HG02623 (cell line): ENCODE measurements around the gene DAB1.

ENCODE experiments used
- ATAC-seq: cut with Tn5 transposase; IDR thresholded peaks from one replicate; pipeline ENCODE4 v1.9.1; 2021; ENCODE audit warnings: moderate library complexity; ENCODE audit not compliant: unreplicated experiment

Gene DAB1

GRCh38 chr1:57131701-57132394, 292.0 kb downstream of the DAB1 start:
- no peak for ATAC-seq

DNA sequence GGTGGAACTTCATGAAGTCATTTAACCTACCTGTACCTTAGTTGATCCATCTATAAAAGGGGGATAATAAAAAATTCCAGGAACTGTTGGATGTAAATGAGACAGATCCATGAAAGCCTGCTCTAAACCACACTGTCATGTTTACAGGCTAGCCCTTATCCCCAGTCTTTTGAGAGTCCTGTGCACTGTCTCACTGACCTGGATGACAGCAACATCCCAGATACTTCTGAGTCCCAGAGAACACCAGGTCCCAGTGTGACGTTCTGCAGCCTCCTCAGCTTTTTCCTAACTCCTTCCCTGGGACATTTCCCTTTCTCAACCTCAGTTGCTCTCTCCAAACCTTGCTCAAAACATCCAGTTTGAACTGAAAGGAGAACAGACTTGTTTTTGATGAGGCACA, 292.6 kb downstream of the DAB1 start:
- no peak for ATAC-seq

DNA sequence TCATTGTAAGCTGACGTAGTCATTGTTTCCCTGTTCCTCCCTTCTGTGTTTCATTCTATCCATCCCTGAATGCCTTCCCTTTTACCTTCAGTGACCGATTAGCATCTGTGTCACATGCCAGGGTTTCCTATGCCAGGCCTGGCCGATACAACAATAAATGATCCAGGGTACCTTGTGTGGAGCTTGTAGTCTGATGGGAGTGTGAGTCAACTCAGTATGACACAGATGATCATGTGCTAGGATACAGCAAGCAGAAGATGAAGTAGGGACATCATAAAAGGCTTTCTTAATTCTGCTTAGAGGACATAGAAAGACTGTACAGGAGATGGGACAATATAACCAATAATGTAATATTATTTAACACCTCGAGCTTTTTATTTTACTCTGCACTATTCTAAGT, 294.0 kb downstream of the DAB1 start:
- no peak for ATAC-seq

GRCh38 chr1:57127976-57128375, 295.9 kb downstream of the DAB1 start:
- ATAC-seq: no peak

DNA sequence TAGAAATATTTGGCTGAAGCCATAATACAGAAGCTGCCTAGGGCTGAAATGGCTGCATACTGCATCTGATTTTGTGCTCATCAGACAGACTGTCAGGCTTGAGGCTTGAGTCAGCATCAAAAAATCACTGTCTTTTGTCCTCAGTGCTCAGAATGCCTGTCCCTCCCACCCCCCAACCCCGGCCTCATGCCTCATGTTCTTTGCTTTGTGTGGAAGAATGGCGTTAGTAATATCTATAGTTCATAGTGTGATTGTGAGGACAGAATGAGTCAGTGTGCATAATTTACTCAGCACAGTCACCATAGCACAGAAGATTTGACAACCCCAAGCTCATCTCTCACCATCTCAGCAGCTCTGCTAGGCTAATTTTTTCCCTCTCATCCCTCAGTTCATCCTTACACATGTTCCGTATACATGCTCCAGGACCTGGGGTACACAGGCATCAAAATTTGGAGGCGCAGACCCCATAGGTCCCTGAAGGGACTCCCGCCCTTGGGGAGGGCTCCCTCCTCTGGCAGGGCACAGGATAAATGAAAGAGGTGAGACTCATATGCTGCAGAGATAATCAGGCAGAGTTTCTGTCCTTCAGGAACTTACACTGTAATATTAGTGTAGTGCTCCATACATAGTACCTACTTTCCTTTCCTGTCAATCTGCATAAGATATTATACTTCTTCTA, 299.0 kb downstream of the DAB1 start:
- ATAC-seq: no peak

GRCh38 chr1:57124170-57124569, 299.7 kb downstream of the DAB1 start:
- no peak for ATAC-seq

DNA sequence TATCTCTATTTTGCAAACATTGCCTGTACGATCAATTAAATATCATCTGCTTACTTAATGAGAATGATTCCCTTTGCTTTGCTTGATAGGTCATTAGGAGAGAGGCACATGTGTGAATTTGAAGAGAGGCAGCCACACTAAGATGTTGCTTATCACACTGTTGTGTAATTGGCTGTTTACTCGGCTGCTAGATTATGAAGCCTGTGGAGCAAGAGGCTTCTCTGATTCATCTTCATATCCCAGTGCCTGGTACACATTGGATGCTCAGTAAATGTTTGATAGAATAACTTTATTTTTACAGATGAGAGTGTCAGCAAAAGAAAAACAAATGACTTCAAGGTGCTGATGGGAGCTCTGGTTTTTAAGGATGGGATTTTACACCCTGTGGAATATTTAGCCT, 301.8 kb downstream of the DAB1 start:
- no peak for ATAC-seq

DNA sequence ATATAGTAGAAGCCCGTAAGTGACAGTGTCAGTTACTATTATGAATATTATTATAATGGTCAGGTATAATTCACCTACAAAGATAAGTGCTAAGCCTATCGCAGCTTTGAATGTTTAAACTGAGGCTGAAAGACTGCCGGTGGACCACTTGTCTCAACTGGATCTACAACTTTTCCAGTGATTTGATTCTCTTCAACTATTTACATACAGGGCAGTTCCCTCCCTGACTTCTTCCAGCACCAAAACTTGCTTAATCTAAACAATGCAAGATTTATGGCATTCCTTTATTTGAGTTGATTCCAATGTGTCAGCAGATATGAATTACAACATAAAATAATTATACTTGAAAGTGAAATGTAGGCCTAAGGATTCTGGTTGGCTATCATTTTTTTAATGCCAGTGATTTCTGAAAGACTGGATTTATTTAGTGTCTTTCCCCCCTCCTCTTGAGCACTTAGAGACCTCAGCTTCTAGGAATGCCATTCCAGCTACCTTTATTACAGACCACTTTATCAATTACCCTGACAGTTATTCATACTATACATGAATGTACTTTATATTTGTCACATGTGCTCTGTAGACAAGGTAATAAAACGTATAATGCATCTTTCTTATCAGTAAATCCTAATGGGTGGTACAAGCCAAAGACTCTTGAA, 304.8 kb downstream of the DAB1 start:
- ATAC-seq: no peak

DNA sequence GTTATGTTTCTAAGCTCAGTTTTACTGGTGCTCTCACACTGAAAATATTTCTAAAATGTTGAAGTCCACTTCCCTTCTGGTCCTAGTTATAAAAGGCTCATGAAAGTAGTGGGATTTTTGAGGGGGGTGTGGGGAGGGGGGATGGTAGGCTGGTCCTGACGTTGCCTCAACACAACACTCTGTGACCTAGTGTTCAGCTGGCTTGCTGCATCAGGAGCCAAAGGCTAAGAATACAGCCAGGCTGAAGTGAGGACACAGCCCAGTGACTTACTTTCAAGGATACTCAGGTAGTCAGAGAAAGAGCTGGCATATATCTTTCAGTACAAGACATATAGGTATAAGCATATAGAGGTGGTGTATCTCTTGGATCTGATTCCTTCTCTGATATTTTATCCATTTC, 306.1 kb downstream of the DAB1 start:
- ATAC-seq: no peak

GRCh38 chr1:57116871-57117270, 307.0 kb downstream of the DAB1 start:
- no peak for ATAC-seq

DNA sequence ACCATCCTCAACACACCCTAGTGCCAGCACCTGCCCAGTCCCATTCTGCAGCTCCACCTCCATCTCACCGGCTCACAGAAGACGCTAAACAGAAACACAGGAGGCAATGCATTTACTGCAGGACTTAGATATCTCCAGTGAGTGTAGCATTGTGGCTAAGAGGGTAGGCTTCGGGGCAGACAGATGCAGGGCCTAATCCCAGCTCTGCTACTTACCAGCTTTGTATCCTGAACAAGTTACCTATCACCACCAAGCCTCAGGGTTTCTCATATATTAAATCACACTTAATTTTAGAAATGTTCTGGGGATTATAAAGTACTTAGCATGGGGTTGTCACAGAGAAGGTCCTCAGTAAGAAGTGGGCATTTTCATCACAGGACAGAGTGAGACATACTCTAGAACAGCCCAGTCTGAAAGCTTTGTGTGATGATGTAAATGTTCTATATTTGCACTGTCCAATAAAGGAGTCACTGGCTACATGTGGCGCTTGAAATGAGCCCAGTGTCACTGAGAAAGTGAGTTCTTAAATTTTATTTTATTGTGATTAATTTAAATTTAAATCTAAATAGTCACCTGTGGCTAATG, 308.7 kb downstream of the DAB1 start:
- no peak for ATAC-seq

- no peak for ATAC-seq
These were observed 311.7 kb downstream of the DAB1 start for GRCh38 chr1:57112148-57112547.

DNA sequence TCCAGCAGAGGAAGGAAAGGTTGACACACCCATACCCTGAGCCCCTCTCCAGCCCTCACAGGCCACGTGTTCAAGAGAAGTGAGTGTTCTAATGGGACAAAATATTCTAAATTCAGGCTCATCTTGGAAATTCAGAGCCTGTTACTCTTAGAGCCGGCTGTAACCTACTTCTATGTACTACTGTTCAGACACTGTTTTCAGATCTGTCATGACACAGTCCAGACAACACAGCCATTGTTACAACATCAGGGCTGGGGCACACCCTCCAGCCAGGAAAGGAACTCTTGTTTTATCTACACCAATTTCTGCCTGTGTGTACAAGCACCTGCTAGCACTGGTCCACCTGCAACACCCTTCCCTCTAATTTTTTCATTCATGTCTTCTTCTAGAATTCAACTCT, 312.7 kb downstream of the DAB1 start:
- no peak for ATAC-seq

- ATAC-seq: no peak
These were observed 314.0 kb downstream of the DAB1 start for GRCh38 chr1:57109883-57110282.

- ATAC-seq: no peak
These were observed 314.6 kb downstream of the DAB1 start for GRCh38 chr1:57109247-57109646.

GRCh38 chr1:57106296-57106695, 317.6 kb downstream of the DAB1 start:
- ATAC-seq: no peak

DNA sequence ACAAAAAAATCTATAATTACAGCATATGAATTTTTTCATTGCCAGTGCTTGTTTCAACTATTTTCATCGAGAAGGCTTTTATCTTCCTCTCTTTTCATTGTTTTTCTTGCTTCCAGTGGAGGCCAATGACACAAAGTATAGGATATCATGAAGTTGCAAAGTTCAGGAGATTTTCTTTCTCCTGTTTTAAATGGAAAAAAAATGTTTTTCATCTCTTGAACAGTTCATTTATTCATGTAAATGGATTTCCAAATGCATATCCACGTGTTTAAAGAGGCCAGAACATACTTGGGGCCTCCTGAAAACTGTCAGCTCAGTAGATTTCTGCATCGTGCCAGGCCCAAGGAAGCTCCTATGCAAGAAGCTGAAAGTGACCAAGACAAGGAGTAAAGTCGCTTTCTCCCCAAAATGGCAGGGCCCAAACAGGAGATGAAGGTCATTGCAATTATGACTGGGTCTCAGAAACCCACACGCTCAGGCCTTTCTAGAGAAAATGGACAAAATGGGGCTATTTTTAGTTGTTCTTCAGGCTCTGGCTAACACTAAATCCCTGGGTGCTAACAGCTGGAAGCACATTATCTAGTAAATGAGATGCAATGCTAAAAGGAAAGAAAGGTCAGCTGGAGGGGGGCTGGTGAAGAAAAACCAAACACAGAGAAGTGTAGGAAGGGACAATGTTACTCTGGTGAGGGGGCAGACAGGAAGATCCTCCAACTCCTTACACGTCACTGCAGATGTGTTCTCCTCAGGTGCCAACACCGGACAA, 321.1 kb downstream of the DAB1 start:
- no peak for ATAC-seq

- no peak for ATAC-seq
These were observed 322.7 kb downstream of the DAB1 start for GRCh38 chr1:57101209-57101608.

DNA sequence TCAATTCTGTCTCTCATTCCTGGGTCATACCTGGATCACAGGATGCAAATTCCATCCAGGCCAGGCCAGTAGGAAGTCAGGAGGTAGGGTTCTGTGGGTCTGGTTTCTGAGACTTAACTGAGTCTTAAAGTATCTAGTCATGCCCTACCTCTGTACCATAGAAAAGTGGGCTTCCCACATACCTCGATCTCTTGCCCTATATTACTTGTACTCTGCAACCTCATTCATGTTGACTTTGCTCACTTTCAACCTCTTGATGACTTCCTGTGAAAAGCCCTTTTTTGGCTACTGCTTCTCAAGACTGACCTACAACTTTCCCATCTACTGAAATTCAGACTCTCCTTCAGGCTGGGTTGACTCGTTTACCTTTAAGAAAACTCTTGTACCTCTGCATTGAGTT, 329.1 kb downstream of the DAB1 start:
- no peak for ATAC-seq

GRCh38 chr1:57093122-57093521, 330.7 kb downstream of the DAB1 start:
- no peak for ATAC-seq

DNA sequence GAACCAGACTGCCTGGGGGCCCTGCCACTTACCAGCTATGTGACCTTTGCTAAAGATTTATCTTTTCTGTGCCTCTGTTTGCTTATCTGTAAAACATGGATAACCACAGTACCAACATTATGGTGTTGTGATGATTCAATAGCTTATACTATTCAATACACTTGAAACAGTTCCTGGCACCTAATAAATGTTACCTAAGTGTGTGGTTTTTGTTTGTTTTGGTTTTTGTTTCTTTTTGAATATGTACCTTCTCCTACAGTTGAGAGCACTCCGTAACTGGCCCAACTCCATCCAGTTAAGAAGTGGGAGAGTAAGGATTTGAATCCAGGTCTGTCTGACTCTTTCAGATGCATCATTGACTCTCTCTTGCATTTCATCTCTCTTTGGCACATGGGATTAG, 332.2 kb downstream of the DAB1 start:
- no peak for ATAC-seq
